Neural cell (in vitro differentiated cells): ENCODE results near the gene MND1. TPM values are rescaled to one million over a fixed set of nuclear protein-coding genes. Genes with fewer than 3 reads are reported as not detected.

Source experiments
- H2AFZ ChIP-seq: fragments of 200-600, 300-800 bp; sonication (generic), shearing (Covaris generic); 2 replicates; pipeline ENCODE4 v1.6.0; 2014; ENCODE audit warnings: low read depth, mild to moderate bottlenecking, antibody characterized with exemption, low read length, moderate library complexity
- H3F3A ChIP-seq: fragments of 200-600 bp; shearing (Covaris generic); 2 replicates; pipeline ENCODE4 v1.6.1; 2016; ENCODE audit warnings: mild to moderate bottlenecking, moderate library complexity, mixed read lengths, antibody characterized with exemption, low read length; ENCODE audit not compliant: insufficient read depth, poor library complexity, severe bottlenecking
- H3K27ac ChIP-seq: fragments of 200-600, 300-800 bp; sonication (generic), shearing (Covaris generic); 2 replicates; pipeline ENCODE4 v1.5.1; 2014; ENCODE audit warnings: mild to moderate bottlenecking, low read length, moderate library complexity
- H3K27me3 ChIP-seq: fragments of 300-800, 200-600 bp; sonication (generic), shearing (Covaris generic); 2 replicates; pipeline ENCODE4 v1.6.0; 2014; ENCODE audit warnings: mild to moderate bottlenecking, low read depth, low read length, moderate library complexity; ENCODE audit not compliant: insufficient read depth
- H3K36me3 ChIP-seq: fragments of 300-800, 200-600 bp; sonication (generic), shearing (Covaris generic); 2 replicates; pipeline ENCODE4 v1.5.1; 2014; ENCODE audit warnings: mild to moderate bottlenecking, antibody characterized with exemption, low read length, moderate library complexity; ENCODE audit not compliant: insufficient read depth
- H3K4me2 ChIP-seq: fragments of 300-800, 200-600 bp; sonication (generic), shearing (Covaris generic); 2 replicates; pipeline ENCODE4 v1.6.0; 2014; ENCODE audit warnings: mild to moderate bottlenecking, low read length
- H3K4me3 ChIP-seq: fragments of 300-800, 200-600 bp; sonication (generic), shearing (Covaris generic); 2 replicates; pipeline ENCODE4 v1.5.1; 2014; ENCODE audit warnings: mild to moderate bottlenecking, low read length, moderate library complexity
- H3K79me2 ChIP-seq: fragments of 200-600 bp; shearing (Covaris generic); replicated peaks from 2 replicates; pipeline ENCODE4 v1.6.0; 2014; ENCODE audit warnings: mild to moderate bottlenecking, low read length, moderate library complexity; ENCODE audit not compliant: insufficient read depth
- H3K9ac ChIP-seq: fragments of 300-800, 200-600 bp; sonication (generic), shearing (Covaris generic); 2 replicates; pipeline ENCODE4 v1.6.1; 2016; ENCODE audit warnings: mild to moderate bottlenecking, low read length, mixed read lengths
- H3K9me2 ChIP-seq: fragments of 200-600 bp; shearing (Covaris generic); 2 replicates; pipeline ENCODE4 v1.6.1; 2016; ENCODE audit warnings: mild to moderate bottlenecking, low read length, mixed read lengths; ENCODE audit not compliant: insufficient read depth
- H3K9me3 ChIP-seq: fragments of 200-600, 300-800 bp; sonication (generic), shearing (Covaris generic); 2 replicates; pipeline ENCODE4 v1.6.1; 2016; ENCODE audit warnings: mild to moderate bottlenecking, mixed run types, low read length, moderate library complexity, mixed read lengths
- H4K20me1 ChIP-seq: fragments of 200-600 bp; shearing (Covaris generic); 2 replicates; pipeline ENCODE4 v1.6.1; 2016; ENCODE audit warnings: mild to moderate bottlenecking, mixed run types; ENCODE audit not compliant: insufficient read depth
- CTCF ChIP-seq: fragments of 450-650 bp; IDR thresholded peaks from 2 replicates; pipeline ENCODE4 v1.5.1; 2014; ENCODE audit warnings: antibody characterized with exemption, mild to moderate bottlenecking, moderate library complexity; ENCODE audit not compliant: poor library complexity, severe bottlenecking
- EP300 ChIP-seq: fragments of 450-650 bp; conservative IDR thresholded peaks from 2 replicates; pipeline ENCODE4 v1.6.1; 2014; ENCODE audit warnings: antibody characterized with exemption, mild to moderate bottlenecking, moderate library complexity; ENCODE audit not compliant: poor library complexity, severe bottlenecking
- EZH2 ChIP-seq: fragments of 200-600, 300-800 bp; shearing (Covaris generic), sonication (generic); IDR thresholded peaks from 2 replicates; pipeline ENCODE4 v1.6.1; 2014; ENCODE audit warnings: antibody characterized with exemption, low read length, borderline replicate concordance, mild to moderate bottlenecking; ENCODE audit not compliant: insufficient read depth, poor library complexity, severe bottlenecking
- MXI1 ChIP-seq: fragments of 450-650 bp; conservative IDR thresholded peaks from 2 replicates; pipeline ENCODE4 v1.6.1; 2014; ENCODE audit warnings: antibody characterized with exemption, mild to moderate bottlenecking; ENCODE audit not compliant: poor library complexity, severe bottlenecking
- POLR2AphosphoS5 ChIP-seq: IDR thresholded peaks from 2 replicates; pipeline ENCODE4 v1.6.1; 2012
- RAD21 ChIP-seq: fragments of 450-650 bp; conservative IDR thresholded peaks from 2 replicates; pipeline ENCODE4 v1.6.1; 2014; ENCODE audit warnings: antibody characterized with exemption, mild to moderate bottlenecking, moderate library complexity
- REST ChIP-seq: IDR thresholded peaks from 2 replicates; pipeline ENCODE4 v1.6.1; 2012; ENCODE audit warnings: borderline replicate concordance
- SMC3 ChIP-seq: fragments of 450-650 bp; conservative IDR thresholded peaks from 2 replicates; pipeline ENCODE4 v1.6.1; 2014; ENCODE audit warnings: antibody characterized with exemption, mild to moderate bottlenecking, moderate library complexity; ENCODE audit not compliant: poor library complexity
- TAF1 ChIP-seq: IDR thresholded peaks from 2 replicates; pipeline ENCODE4 v1.6.1; 2012; ENCODE audit warnings: low read depth
- polyA plus RNA-seq: library from polyadenylated mRNA; depleted of rRNA; stranded (reverse); fragments of >200 nt; gene quantifications from 2 replicates; pipeline ENCODE4 v1.2.3, GENCODE V29; 2014

Gene MND1
- polyA plus RNA-seq, 1 donor from 2014 or later: 5.6 TPM

GRCh38 chr4:153394945-153395344 is 50.5 kb downstream of the MND1 start:
- Histone ChIP-seq H2AFZ (no peak overlapping the region), H3K27ac (no peak overlapping the region), H3K27me3 (no peaks in the 10 kb centered on the region), H3K9me2 (no peaks in the 10 kb centered on the region), H3K9ac (no peak overlapping the region), H3K9me3 (no peaks in the 10 kb centered on the region), H3F3A (no peaks in the 10 kb centered on the region), H3K4me3 (no peak overlapping the region), H3K4me2 (no peak overlapping the region), H3K36me3 (no peaks in the 10 kb centered on the region), H4K20me1 (no peaks in the 10 kb centered on the region), H3K79me2 (no peaks in the 10 kb centered on the region)
- TF ChIP-seq MXI1 (no peak), EZH2 (no peak), EP300 (no peak), REST (no peak), TAF1 (no peak), RAD21 (no peak), SMC3 (no peak), CTCF (no peak), POLR2AphosphoS5 (no peak)

GRCh38 chr4:153398713-153399112 is 54.2 kb downstream of the MND1 start:
- Histone ChIP-seq H3K4me2 (no peak overlapping the region), H3K9me2 (no peaks in the 10 kb centered on the region), H3K9me3 (no peaks in the 10 kb centered on the region), H3K27ac (no peak overlapping the region), H4K20me1 (no peaks in the 10 kb centered on the region), H3K36me3 (no peaks in the 10 kb centered on the region), H3K27me3 (no peaks in the 10 kb centered on the region), H3K4me3 (no peak overlapping the region), H3K9ac (no peak overlapping the region), H3F3A (no peaks in the 10 kb centered on the region), H2AFZ (no peak overlapping the region), H3K79me2 (no peaks in the 10 kb centered on the region)
- TF ChIP-seq CTCF (no peak), EP300 (no peak), RAD21 (no peak), POLR2AphosphoS5 (no peak), EZH2 (no peak), SMC3 (no peak), MXI1 (no peak), TAF1 (no peak), REST (no peak)
